ENCODE results near the gene DIAPH2.

DNA sequence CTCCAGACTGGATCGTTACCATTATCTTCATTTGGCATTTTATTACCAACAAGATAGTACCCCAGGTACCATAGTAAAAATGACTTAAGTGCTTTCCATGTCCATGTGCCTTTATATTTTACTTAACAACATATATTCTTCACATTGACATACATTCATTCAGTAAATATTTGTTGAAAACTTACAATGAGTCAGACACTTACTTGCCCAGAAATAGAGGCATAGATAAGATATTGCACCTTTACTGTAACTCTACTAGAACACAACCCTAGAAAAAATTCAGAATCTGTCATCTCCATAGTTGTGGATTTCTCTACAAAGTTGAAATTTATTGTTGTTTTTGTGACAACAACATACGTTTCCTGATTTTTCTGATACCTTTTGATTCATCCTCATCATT, 839.7 kb downstream of the DIAPH2 start:
- TF ChIP-seq CREB1 (CRISPR knock-in tag; IDR thresholded peaks at IDR 0.05; ENCODE audit: low read depth) (no peak), CTCF (conservative IDR thresholded peaks at IDR 0.05; ENCODE audit: low read depth in 2 of 2) (no peak), JUNB (IDR thresholded peaks at IDR 0.05; ENCODE audit: unreplicated experiment) (no peak), ETS1 (IDR thresholded peaks at IDR 0.05) (no peak), ZNF114 (CRISPR knock-in tag; IDR thresholded peaks at IDR 0.05) (no peak), POLR2AphosphoS5 (IDR thresholded peaks at IDR 0.05; ENCODE audit: low read depth) (no peak)
- TF ChIP-seq, protein P1, sequence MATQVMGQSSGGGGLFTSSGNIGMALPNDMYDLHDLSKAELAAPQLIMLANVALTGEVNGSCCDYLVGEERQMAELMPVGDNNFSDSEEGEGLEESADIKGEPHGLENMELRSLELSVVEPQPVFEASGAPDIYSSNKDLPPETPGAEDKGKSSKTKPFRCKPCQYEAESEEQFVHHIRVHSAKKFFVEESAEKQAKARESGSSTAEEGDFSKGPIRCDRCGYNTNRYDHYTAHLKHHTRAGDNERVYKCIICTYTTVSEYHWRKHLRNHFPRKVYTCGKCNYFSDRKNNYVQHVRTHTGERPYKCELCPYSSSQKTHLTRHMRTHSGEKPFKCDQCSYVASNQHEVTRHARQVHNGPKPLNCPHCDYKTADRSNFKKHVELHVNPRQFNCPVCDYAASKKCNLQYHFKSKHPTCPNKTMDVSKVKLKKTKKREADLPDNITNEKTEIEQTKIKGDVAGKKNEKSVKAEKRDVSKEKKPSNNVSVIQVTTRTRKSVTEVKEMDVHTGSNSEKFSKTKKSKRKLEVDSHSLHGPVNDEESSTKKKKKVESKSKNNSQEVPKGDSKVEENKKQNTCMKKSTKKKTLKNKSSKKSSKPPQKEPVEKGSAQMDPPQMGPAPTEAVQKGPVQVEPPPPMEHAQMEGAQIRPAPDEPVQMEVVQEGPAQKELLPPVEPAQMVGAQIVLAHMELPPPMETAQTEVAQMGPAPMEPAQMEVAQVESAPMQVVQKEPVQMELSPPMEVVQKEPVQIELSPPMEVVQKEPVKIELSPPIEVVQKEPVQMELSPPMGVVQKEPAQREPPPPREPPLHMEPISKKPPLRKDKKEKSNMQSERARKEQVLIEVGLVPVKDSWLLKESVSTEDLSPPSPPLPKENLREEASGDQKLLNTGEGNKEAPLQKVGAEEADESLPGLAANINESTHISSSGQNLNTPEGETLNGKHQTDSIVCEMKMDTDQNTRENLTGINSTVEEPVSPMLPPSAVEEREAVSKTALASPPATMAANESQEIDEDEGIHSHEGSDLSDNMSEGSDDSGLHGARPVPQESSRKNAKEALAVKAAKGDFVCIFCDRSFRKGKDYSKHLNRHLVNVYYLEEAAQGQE (IDR thresholded peaks at IDR 0.05; ENCODE audit: unreplicated experiment) = no peak

Measured in GM23338 (cell line).